CD14-positive monocyte (primary cell): Measurements from ENCODE around the gene SNX4. TPM values are rescaled to one million over a fixed set of nuclear protein-coding genes. Genes with fewer than 3 reads are reported as not detected.

ENCODE experiments used
- DNase-seq, 3 donors: peaks; one replicate each; pipeline ENCODE4 v3.0.0-alpha.2; 2011 to 2022
- H2AFZ ChIP-seq: 2 replicates; pipeline ENCODE4 v1.6.0; 2012; ENCODE audit warnings: mild to moderate bottlenecking, low read depth, low read length, inconsistent platforms; ENCODE audit not compliant: insufficient read depth, poor library complexity, severe bottlenecking
- H3K27ac ChIP-seq, 2 donors: 1 replicate in 1 of 2; 2 replicates in 1 of 2; pipeline ENCODE4 v1.5.1; 2012 to 2013; ENCODE audit warnings: low read length in 2 of 2, control low read depth in 1 of 2, inconsistent platforms in 1 of 2, low read depth in 1 of 2, mild to moderate bottlenecking in 1 of 2
- H3K27me3 ChIP-seq, 2 donors: one replicate each; pipeline versions ENCODE4 v1.6.0 to v1.6.1; 2011 to 2013; ENCODE audit warnings: low read length in 2 of 2; ENCODE audit not compliant: control insufficient read depth in 2 of 2, insufficient read depth in 2 of 2
- H3K36me3 ChIP-seq, 2 donors: replicated peaks in 1 of 2; 1 replicate in 1 of 2; 2 replicates in 1 of 2; pipeline versions ENCODE4 v1.5.1 to v1.6.1; 2012 to 2013; ENCODE audit warnings: low read length in 2 of 2, control low read depth in 1 of 2, inconsistent platforms in 1 of 2, mild to moderate bottlenecking in 1 of 2; ENCODE audit not compliant: insufficient read depth in 2 of 2, control insufficient read depth in 1 of 2
- H3K4me1 ChIP-seq, 2 donors: 1 replicate in 1 of 2; 2 replicates in 1 of 2; pipeline versions ENCODE4 v1.5.1 to v1.6.1; 2012 to 2013; ENCODE audit warnings: low read length in 2 of 2, control low read depth in 1 of 2, inconsistent platforms in 1 of 2, mild to moderate bottlenecking in 1 of 2, moderate library complexity in 1 of 2; ENCODE audit not compliant: insufficient read depth in 2 of 2, control insufficient read depth in 1 of 2
- H3K4me2 ChIP-seq: replicated peaks from 2 replicates; pipeline ENCODE3; 2012; ENCODE audit warnings: low read length, moderate library complexity, mild to moderate bottlenecking; ENCODE audit not compliant: poor library complexity, severe bottlenecking; ENCODE audit errors: extremely low read depth
- H3K4me3 ChIP-seq, 3 experiments: fragments of 200-600 bp in 1 of 3; sonication (generic) in 1 of 3; replicated peaks in 1 of 3; 1 replicate in 2 of 3; 2 replicates in 1 of 3; pipeline ENCODE4 v1.5.1; 2011 to 2013; ENCODE audit warnings: low read length in 3 of 3, mild to moderate bottlenecking in 3 of 3, control low read depth in 2 of 3, low read depth in 2 of 3, inconsistent platforms in 1 of 3, moderate library complexity in 1 of 3
- H3K79me2 ChIP-seq: 2 replicates; pipeline ENCODE4 v1.6.0; 2012; ENCODE audit warnings: mild to moderate bottlenecking, control low read depth, inconsistent platforms, low read length, moderate library complexity; ENCODE audit not compliant: insufficient read depth
- H3K9ac ChIP-seq: 2 replicates; pipeline ENCODE4 v1.6.0; 2017; ENCODE audit warnings: low read length, mild to moderate bottlenecking; ENCODE audit not compliant: insufficient read depth, poor library complexity, severe bottlenecking
- H3K9me3 ChIP-seq, 2 donors: replicated peaks in 1 of 2; 1 replicate in 1 of 2; 2 replicates in 1 of 2; pipeline versions ENCODE4 v1.5.1 to v1.6.1; 2012 to 2013; ENCODE audit warnings: low read length in 2 of 2, control low read depth in 1 of 2; ENCODE audit not compliant: control insufficient read depth in 1 of 2, insufficient read depth in 1 of 2
- H4K20me1 ChIP-seq: 2 replicates; pipeline ENCODE4 v1.6.0; 2012; ENCODE audit warnings: mild to moderate bottlenecking, low read length, control low read depth, moderate library complexity; ENCODE audit not compliant: insufficient read depth
- H3K27ac Mint-ChIP-seq, 7 donors: one replicate each; pipeline ENCODE4 v1.8.0; 2020; ENCODE audit warnings: mild to moderate bottlenecking in 7 of 7, mixed read lengths in 7 of 7, moderate library complexity in 6 of 7, inconsistent platforms in 2 of 7
- H3K27me3 Mint-ChIP-seq, 3 donors: one replicate each; pipeline ENCODE4 v1.8.0; 2021 to 2022; ENCODE audit warnings: low read depth in 3 of 3, mild to moderate bottlenecking in 3 of 3, mixed read lengths in 3 of 3, moderate library complexity in 3 of 3, inconsistent platforms in 1 of 3
- H3K36me3 Mint-ChIP-seq, 2 donors: one replicate each; pipeline ENCODE4 v1.8.0; 2020; ENCODE audit warnings: mixed read lengths in 2 of 2, inconsistent platforms in 1 of 2, mild to moderate bottlenecking in 1 of 2
- H3K4me1 Mint-ChIP-seq: one replicate; pipeline ENCODE4 v1.8.0; 2020; ENCODE audit warnings: mild to moderate bottlenecking, mixed read lengths
- H3K4me3 Mint-ChIP-seq, 2 donors: one replicate each; pipeline ENCODE4 v1.8.0; 2020; ENCODE audit warnings: mild to moderate bottlenecking in 2 of 2, mixed read lengths in 2 of 2, moderate library complexity in 1 of 2
- H3K9me3 Mint-ChIP-seq, 7 donors: one replicate each; pipeline ENCODE4 v1.8.0; 2020 to 2022; ENCODE audit warnings: mixed read lengths in 7 of 7, mild to moderate bottlenecking in 6 of 7, moderate library complexity in 6 of 7, inconsistent platforms in 2 of 7
- WGBS: methylation state at CpG from one replicate; pipeline ENCODE4 v1.1.5; 2013; ENCODE audit warnings: missing lambda C conversion rate; ENCODE audit not compliant: insufficient coverage; 5-methylcytosine and 5-hydroxymethylcytosine counted together
- intact Hi-C, 2 donors: fragments of 100-400 bp; cut with micrococcal nuclease; formaldehyde crosslinking; loops; one replicate each; pipeline versions ENCODE4 v1.15.0 to v1.15.1; 2023
- polyA plus RNA-seq, 3 donors: library from polyadenylated mRNA; depleted of rRNA in 1 of 3; unstranded in 2 of 3; stranded (reverse) in 1 of 3; fragments of 300-500 nt in 2 of 3; fragments of >200 nt in 1 of 3; fragmentation: Illumina TruSeq in 2 of 3; gene quantifications; 1 replicate in 2 of 3; 2 replicates in 1 of 3; pipeline ENCODE4 v1.2.3, GENCODE V29; 2012 to 2021
- TF ChIP-seq, protein P1 (sequence below): fragments of 200-600 bp; IDR thresholded peaks from one replicate; pipeline ENCODE4 v1.8.0; 2022; ENCODE audit warnings: antibody characterized with exemption, mild to moderate bottlenecking

SNX4 gene
- polyA plus RNA-seq, 3 donors, result 6.8 to 51.5 (median 40.8) TPM

GRCh38 chr3:125507128-125507527 is 12.9 kb downstream of the SNX4 start:
- H3K4me1 ChIP-seq, result peaks cover 0 to 5% of the 10 kb centered on the region in 2 donors
- DNase-seq, result no peak
- H3K4me3 Mint-ChIP-seq, result no peak overlapping the region
- no peak overlapping the region for H2AFZ ChIP-seq
- no peak overlapping the region for H3K9ac ChIP-seq
- 100% methylated on average over 2 of the region's 3 CpGs for WGBS
- no peak overlapping the region for H3K4me3 ChIP-seq
- H3K27me3 ChIP-seq, result no peaks in the 10 kb centered on the region
- peaks cover 9% of the 10 kb centered on the region for H3K4me1 Mint-ChIP-seq
- H3K27ac ChIP-seq, result no peak overlapping the region
- H3K36me3 ChIP-seq, result peaks cover 36 to 78% of the 10 kb centered on the region in 2 donors
- peaks cover 5 to 13% (median 9%) of the 10 kb centered on the region in 7 donors for H3K9me3 Mint-ChIP-seq
- peaks cover 8 to 9% of the 10 kb centered on the region in 2 donors for H3K9me3 ChIP-seq
- TF ChIP-seq, protein P1, sequence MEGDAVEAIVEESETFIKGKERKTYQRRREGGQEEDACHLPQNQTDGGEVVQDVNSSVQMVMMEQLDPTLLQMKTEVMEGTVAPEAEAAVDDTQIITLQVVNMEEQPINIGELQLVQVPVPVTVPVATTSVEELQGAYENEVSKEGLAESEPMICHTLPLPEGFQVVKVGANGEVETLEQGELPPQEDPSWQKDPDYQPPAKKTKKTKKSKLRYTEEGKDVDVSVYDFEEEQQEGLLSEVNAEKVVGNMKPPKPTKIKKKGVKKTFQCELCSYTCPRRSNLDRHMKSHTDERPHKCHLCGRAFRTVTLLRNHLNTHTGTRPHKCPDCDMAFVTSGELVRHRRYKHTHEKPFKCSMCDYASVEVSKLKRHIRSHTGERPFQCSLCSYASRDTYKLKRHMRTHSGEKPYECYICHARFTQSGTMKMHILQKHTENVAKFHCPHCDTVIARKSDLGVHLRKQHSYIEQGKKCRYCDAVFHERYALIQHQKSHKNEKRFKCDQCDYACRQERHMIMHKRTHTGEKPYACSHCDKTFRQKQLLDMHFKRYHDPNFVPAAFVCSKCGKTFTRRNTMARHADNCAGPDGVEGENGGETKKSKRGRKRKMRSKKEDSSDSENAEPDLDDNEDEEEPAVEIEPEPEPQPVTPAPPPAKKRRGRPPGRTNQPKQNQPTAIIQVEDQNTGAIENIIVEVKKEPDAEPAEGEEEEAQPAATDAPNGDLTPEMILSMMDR, result no peak
- no peaks in the 10 kb centered on the region for H3K27me3 Mint-ChIP-seq
- peaks cover 57% of the 10 kb centered on the region for H3K79me2 ChIP-seq
- intact Hi-C loops, result no loop called here
- peak overlapping the region in 2 of 7 donors; percentile 13 to 74 for H3K27ac Mint-ChIP-seq
- H3K4me2 ChIP-seq, result no peak overlapping the region
- H3K36me3 Mint-ChIP-seq, result peaks cover 39 to 71% of the 10 kb centered on the region in 2 donors
- H4K20me1 ChIP-seq, result peaks cover 16% of the 10 kb centered on the region

- no peaks in the 10 kb centered on the region for H3K4me1 Mint-ChIP-seq
Observed at GRCh38 chr3:125498630-125499029, 21.4 kb downstream of the SNX4 start.

More at GRCh38 chr3:125498630-125499029, 21.4 kb downstream of the SNX4 start:
- intact Hi-C loops, result no loop called here
- Histone ChIP-seq H2AFZ (no peak overlapping the region), H3K79me2 (no peaks in the 10 kb centered on the region), H3K36me3 (peaks cover 61 to 86% of the 10 kb centered on the region in 2 donors), H4K20me1 (no peaks in the 10 kb centered on the region), H3K27ac (no peak overlapping the region), H3K9me3 (no peaks in the 10 kb centered on the region), H3K4me2 (no peak overlapping the region), H3K9ac (no peak overlapping the region), H3K4me1 (no peaks in the 10 kb centered on the region), H3K4me3 (no peak overlapping the region), H3K27me3 (no peaks in the 10 kb centered on the region)
- TF ChIP-seq, protein P1, result no peak
- H3K27ac Mint-ChIP-seq, result no peak overlapping the region
- H3K9me3 Mint-ChIP-seq, result peaks cover 0 to 2% (median 0%) of the 10 kb centered on the region in 7 donors
- H3K4me3 Mint-ChIP-seq, result no peak overlapping the region
- H3K27me3 Mint-ChIP-seq, result no peaks in the 10 kb centered on the region
- peaks cover 51 to 67% of the 10 kb centered on the region in 2 donors for H3K36me3 Mint-ChIP-seq
- no peak for DNase-seq
